Kidney tubule cell (primary cell): Measurements from ENCODE around the gene MTAP.

Source experiments
- DNase-seq: peaks from one replicate; pipeline ENCODE4 v3.0.0-alpha.2; 2018; ENCODE audit warnings: low spot score

MTAP gene

DNA sequence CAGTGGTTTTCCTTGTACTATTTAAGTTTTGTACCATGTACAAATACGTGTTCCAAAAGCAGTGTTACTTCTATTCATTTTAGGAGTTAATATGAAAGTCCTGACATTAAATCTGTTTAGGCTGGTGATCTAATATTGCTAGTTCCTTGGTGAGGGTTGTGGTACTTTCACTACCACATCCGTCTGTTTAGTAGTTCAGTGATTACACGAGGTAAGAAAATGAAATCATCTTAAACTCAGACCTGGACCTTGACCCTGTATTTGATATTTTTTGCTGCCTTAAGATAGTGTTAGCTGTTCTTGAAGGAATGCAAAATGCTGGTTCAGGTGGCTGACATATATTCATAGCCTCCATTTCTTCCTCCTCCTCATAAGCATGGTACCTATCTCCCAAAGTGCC, 50.3 kb downstream of the MTAP start:
- peak; percentile 61 for DNase-seq

DNA sequence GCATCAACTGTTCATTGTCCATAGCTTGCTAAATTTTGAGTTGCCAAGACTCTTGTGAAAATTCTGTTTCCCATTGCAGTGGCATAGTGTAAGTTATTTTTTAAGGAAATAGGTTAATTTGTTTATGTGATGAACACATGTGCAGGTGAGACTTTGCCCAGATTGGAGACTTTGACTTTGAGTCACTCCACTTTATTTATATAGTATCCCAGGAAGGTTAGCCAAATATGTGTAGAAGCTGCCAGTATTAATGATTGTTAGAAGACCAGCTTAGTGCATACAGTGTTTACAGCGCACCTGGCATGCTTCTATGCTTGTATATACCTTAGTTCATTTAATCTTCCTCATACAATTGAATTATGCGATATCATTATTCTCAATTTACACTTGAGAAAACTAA, 51.0 kb downstream of the MTAP start:
- DNase-seq = peak; percentile 75

DNA sequence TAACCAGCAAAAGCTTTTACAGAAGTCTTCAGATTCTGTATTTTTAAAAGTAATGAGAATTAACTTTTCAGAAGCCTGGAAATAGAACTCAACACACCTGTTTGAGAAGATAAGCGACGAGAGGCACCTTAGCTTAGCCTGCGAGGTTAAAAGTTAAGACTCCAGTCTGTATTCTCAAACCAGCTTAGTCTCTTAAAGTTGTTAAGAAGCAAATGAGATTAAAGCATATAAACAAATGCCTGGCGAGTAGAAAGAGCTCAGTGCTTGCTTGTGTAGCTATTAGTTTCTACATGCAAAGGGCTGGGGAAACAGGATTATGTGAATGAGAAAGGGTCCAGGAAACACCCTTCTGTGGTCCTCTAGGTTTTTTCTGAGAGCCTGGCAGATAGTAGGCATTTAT, 51.7 kb downstream of the MTAP start:
- no peak for DNase-seq

DNA sequence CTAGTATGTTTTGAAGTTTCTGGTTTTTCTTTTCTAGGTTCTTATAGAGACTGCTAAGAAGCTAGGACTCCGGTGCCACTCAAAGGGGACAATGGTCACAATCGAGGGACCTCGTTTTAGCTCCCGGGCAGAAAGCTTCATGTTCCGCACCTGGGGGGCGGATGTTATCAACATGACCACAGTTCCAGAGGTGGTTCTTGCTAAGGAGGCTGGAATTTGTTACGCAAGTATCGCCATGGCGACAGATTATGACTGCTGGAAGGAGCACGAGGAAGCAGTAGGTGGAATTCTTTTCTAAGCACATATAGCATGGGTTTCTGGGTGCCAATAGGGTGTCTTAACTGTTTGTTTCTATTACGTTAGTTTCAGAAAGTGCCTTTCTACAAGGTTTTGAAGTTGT, 52.2 kb downstream of the MTAP start:
- peak; percentile 97 for DNase-seq

DNA sequence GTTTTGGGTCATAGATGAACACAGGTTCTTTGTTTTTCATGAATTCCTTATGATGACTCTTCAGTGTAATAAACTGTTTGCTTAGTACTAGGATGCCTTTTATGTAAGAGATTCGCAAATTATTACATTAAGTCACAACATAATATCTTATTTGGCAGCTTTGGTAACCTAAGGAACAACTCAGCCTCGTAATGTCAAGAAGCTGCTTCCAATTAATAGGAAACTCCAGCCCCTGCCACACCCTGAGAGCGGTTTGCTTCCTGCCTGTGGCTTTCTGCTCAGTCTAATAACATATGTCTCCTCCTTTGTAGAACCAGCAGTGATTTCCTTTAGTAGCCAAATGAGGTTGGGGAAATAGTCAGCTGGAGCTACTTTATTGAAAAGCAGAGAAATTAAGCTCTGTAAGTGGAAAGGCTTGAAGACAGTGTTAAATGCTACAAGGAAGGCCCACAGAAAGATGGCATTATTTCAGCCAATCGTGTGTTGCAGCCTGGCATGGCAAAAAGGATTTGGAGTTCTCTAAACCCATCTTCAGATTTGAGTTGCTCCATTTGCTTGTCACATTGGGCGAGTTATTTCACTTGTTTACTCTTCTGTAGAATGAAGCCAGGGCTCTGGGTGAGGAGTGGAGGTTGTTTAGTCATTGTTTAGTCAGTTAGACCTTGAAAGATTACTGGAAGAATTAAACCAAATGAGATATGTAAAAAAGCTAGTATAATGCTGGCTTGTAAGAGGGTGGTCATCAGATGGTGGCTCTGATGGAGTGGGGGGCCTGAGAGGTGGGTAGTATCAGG, 54.1 kb downstream of the MTAP start:
- peak; percentile 17 for DNase-seq

DNA sequence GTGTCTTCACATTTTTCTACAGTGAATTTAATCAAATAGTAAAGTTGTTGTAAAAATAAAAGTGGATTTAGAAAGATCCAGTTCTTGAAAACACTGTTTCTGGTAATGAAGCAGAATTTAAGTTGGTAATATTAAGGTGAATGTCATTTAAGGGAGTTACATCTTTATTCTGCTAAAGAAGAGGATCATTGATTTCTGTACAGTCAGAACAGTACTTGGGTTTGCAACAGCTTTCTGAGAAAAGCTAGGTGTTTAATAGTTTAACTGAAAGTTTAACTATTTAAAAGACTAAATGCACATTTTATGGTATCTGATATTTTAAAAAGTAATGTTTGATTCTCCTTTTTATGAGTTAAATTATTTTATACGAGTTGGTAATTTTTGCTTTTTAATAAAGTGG, 60.4 kb downstream of the MTAP start:
- DNase-seq = no peak

DNA sequence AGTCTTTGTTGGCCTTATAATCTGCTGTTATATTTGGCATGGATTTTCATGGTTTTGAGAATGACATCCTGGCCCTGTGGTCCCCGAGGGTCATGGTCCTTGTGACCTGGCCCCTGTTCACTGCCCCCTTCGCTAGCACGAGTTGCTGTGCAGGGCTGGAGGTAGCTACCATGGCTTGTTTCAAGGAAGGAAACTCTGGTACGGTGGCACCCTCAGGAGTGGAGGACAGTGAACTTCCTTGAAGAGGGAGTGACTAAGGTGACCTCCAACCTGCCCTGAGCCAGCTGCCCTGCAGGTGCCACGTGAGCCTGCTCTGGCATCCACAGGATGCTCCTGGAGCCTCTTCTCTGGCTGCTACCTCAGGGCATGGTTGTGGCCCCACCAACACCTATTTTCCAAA, 62.1 kb downstream of the MTAP start:
- peak; percentile 62 for DNase-seq

DNA sequence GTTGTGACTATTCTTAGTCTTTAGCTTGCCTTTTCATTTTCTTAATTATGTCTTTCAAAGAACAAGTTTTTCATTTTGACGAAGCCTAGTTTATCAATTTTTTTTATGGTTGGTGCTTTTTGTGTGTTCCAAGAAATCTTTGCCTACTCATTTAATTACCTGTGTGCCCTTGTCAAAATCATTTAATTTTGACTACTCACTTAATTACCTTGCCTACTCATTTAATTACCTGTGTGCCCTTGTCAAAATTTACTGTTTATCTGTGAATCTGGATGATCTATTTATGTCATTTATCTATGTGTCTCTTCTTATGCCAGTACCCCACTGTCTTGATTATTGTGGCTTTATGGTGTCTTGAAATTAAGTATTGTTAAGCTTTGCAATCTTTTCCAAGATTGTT, 63.9 kb downstream of the MTAP start:
- no peak for DNase-seq

DNA sequence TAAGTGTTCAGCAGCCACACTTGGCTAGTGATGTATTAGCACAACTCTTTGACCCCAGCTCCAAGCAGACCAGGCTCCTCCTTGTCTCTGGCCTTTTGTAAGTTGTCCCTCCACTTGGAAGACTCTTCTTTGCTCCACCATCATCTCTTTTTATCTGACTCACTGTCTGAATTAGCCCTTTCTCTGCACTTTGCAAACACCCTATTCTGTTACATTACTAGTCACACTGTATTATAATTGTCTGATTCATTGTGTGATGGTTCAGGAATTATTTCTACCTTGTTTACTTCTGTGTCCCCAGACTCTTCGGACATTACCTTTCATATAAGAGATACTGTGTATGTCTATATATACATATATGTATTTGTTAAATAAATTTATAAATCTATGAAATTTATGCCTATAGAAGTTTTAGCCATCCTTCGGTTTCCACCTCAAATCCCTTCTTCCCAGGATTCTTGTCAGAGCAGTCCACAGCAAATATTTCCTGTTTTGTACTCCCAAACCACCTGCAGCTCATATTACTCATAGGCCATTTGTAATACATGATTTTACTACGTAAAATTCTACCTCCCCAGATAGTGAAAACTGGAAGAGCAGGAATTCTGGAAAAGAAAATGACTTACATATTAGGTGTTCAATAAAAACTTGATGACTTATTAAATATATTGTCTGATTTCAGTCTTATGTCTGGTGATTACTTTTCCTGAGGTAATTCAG, 69.0 kb downstream of the MTAP start:
- DNase-seq = peak; percentile 58

DNA sequence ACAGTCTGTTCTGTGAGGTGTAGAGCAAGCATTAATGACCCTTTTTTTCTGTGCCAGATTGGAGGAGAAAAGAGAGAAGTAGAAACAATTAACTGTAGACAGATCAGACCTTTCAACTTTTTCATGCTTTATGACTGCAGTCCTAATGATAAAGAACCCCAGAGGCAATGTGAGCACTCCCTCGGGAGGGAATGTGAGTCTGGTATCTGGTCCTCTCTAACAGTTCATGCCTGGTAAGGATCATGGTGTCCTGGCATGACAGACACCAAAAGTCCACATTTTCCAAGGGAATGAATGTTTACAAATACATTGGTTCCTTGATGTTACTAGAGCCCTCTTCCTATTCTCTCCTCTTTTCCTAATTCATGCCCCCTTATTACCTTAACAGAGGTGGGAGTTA, 70.3 kb downstream of the MTAP start:
- no peak for DNase-seq

DNA sequence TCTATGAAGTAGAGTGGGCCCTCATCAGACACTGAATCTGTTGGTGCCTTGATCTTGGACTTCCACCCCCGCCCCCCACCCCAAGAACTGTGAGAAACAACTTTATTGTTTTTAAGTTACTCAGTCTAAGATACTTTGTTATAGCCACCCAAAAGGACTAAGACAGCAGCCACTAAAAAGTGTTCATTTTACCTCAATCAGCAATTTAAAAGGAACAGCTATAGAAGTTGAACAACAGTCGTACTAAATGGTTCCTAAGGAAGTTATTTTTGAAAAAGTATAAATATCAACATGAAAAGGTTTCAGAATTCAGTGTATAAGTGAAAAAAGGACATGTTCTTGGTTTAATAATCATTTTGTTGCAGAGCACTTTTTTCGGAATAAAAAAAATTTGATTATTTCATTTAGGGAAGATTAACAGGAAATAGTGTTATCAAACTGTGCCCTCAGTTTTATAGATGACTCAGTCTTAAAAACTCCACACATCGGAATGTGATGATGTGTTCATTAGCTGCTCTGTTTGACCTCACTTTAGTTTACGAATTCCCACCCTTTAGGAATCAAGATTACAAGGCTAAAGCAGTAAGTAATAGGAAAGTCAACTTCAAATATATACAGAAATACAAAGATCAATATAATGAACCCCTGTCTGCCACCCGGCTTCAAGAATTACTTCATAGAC, 71.2 kb downstream of the MTAP start:
- DNase-seq = peak; percentile 72

DNA sequence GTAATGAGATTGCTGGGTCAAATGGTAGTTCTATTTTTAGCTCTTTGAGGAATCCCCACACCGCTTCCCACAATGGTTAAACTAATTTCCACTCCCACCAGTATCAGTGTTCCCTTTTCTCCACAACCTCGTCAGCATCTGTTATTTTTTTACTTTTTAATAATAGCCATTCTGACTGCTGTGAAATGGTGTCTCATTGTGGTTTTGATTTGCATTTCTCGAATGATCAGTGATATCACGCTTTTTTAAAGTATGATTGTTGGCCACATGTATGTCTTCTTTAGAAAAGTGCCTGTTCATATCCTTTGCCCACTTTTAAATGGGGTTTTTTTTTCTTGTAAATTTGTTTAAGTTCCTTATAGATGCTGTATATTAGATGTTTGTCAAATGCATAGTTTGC, 73.5 kb downstream of the MTAP start:
- DNase-seq = no peak

DNA sequence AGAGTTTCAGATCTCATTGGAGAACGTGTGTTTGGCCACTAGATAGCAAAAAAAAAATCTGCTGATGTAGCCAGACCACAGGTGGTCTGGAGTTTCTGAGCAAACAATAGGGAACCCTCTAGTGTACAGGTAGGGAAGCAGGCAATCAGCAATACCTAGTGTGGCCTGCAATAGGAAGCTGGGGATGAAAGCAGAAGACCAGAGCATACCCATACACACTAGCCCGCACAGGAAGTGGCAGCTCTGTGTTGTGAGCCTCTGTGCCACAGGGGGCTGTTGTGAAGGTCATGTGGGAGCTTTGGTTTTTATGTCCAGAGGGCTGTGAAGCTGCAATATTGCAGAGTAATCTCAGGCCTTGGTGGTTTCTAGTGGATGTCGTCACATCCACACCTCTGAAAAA, 81.2 kb downstream of the MTAP start:
- no peak for DNase-seq

DNA sequence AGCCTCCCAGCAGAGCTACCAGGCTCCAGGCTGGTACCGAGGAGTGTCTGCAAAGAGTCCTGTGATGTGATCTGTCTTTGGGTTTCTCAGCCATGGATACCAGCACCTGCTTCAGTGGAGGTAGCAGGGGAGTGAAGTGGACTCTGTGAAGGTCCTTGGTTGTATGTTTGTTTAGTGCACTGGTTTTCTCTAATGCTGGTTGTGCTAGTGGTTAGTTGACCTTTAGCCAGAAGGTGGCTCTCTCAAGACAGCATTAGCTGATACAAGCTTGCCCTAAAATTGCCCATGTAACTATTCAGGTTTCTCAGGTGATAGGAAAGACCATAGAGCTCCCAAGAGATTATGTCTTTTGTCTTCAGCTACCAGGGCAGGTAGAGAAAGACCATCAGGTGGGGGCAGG, 87.2 kb downstream of the MTAP start:
- no peak for DNase-seq

DNA sequence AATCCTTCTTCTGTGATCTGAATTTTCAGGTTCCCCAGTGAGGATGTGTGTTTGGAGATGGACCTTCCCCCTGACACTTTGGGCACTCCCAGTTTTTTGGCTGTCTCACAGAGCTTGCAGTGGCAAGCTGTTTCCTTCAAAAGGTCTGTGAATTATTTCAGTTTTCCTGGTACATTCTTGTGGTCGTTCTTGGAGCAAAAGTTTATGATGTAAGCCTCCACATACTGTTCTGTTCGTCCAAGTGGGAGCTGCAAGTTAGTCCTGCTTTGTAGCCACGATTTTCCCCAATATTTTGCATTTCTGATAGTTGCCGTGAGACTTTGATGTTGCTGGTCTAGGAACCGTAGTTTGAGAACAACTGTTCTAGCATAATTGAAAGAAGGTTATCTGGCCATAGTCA, 88.3 kb downstream of the MTAP start:
- no peak for DNase-seq

DNA sequence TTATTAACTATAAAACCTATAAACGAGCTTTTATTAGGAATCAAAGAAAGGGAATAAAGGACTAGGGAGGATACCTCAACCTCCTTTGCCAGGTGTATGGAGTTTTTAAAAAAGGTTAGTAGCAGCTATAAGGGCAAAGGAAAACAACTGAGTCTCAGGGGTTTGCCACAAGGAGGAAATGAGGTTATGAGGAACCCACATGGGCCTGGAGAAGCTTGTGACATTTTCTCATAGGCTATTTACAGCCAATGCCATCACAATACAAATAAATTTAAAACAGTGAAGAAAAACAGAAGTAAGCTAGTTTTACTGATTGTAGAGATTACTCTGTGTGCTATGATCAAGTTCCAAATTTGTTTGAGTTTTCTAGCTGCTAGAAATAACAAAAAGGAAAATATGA, 99.1 kb downstream of the MTAP start:
- no peak for DNase-seq

DNA sequence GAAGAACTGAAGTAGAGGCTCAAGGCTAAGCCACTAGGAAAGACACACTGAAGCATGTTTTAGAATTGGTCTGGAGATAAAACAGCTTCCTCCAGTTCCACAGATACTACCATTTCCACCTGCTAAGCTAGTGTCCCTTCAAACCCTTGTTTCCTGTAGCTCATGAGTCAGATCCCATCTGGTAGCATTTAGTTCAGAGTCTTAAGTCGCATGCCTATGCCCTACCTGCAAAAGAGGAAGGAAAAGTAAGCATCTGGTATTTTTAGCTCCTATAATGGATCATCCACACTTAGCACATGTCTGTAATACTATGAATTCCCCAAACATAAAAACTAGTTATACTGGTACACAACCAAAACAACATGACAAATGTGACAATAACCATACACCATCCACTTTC, 99.7 kb downstream of the MTAP start:
- DNase-seq = peak; percentile 53

DNA sequence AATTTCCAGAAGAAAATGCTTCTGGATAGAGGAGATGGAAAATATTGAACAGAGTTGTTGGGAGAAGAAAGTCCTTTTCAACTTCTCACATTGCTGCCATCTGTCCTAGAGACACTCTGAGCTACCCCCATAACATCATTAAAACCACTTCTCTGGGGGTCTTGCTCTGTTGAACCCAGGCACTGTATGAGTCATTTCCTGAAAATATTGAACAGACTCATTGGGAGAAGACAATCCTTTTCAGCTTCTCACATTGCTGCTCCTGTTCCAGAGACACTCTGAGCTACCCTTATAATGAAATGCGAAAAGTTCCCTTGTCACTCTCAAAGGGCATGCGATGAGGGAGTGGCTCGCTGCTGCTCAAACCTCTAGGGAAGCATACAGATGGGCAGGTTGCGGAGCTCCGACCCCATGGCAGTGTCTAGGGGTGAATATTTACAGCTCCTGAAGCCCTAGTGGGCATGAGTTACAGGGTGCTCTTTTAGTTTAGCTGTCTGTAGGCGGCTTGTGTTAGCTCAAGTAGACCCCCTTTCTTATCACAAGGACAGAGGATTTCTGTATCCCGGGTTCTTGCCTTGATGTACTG, 101.0 kb downstream of the MTAP start:
- DNase-seq = peak; percentile 19

DNA sequence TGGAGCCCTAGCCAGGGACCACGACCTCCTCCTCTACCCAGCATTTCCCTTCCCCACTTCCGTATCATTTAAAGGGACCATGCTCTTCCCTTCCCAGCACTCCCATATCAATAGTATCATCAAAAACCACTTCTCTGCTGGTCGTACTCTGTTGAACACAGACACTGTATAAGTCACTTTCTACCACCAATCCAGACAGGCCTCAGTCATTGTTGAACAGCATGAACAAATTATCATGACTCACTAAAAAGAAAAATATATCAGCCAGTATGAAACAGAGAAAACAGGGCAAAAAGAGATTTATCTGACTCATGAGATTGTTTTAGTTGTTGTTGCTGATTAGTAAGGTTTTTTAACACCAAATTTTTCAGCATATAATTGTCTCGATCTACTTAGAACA, 101.9 kb downstream of the MTAP start:
- DNase-seq = peak; percentile 79

DNA sequence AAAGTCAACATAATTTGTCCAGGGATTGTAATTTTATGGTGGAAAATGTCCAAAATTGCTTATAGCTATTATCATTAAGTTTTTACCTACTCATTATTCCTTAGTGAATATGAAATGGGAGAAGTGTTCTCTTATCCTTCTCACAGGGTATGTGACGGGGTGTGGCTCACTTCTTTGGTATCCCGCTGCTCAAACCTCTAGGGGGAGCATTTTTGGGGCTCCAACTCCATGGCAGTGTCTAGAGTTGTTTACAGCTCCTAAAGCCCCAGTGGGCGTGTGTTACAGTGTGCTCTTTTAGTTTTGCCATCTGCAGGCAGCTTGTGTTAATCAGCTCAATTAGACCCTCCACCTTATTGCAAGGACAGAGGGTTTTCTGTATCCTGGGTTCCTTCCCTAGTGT, 102.3 kb downstream of the MTAP start:
- DNase-seq = no peak

DNA sequence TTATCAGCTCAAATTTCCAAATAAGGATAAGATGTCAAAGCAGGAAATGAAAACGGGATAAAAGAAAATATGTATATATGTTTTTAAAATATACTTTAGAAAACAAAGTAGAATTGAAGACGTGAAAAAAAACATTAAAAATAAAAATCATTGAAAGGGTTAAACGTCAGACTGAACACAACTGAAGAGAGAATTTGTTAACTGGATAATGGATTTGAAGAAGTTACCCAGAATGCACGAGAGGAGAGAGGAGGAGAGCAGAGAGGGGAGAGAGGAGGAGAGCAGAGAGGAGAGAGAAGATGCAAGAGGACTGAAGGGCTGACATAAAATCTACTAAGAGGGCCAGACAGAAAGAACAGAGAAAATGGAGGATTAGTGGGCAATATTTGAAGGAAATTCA, 103.8 kb downstream of the MTAP start:
- DNase-seq = no peak

DNA sequence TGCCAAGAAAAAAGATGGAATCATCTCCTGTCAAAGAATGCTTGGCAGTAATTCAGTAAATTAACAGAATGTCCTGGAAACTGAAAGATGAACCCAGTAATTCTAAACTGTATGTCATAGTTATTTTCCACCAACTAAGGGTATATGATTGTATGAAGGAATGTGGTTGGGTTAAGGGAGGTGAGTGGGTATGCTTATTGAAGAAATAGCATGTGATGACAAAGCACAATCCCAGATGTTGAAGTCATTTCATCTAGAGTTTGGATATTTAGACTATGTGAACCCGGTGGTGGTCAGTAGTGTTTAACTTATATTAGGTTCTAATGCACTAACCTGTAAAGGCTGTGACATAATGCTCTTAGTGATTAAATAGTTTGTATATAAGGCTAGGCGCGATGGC, 104.4 kb downstream of the MTAP start:
- no peak for DNase-seq
